ENCODE data around the gene BRD3OS.

The BRD3OS gene

DNA sequence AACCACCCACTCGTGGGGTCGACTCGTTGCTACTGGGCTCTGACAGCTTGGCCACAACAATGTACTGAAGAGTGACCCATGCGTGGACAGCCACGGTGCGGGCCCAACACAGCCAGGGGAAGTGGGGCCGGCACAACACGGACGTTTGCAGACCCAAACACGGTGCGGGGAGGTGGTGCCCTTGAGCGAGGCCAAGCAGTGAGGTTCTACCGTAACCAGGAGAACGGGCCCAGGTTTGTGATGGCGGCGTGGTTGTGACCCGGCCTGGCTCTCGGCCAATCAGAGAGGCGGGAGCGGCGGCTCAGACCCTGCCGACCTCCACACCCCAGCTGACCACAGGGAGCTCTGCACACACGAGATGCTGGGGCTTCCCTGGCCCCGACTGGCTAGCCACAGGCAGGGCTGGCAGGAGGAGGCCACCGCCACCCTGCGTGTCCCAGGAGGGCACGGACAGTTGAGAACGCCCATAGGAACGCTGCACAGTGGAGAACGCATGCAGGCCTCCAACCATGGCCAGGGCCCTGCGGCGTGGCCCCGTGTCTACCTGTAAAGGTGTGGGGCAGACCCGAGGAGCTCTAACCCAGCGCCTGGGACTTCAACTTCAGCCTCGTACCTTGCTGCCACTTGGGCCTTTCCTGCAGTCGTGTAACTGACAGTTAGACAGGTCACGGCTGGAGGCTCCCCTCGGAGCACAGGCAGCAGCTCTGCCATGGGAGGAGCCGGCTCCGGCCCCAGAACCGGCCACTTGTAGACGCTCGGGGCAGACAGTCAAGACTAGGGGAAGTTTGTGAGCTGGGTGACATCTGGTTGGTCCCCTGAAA is 28.9 kb downstream of the BRD3OS start:
- no peak for DNase-seq

DNA sequence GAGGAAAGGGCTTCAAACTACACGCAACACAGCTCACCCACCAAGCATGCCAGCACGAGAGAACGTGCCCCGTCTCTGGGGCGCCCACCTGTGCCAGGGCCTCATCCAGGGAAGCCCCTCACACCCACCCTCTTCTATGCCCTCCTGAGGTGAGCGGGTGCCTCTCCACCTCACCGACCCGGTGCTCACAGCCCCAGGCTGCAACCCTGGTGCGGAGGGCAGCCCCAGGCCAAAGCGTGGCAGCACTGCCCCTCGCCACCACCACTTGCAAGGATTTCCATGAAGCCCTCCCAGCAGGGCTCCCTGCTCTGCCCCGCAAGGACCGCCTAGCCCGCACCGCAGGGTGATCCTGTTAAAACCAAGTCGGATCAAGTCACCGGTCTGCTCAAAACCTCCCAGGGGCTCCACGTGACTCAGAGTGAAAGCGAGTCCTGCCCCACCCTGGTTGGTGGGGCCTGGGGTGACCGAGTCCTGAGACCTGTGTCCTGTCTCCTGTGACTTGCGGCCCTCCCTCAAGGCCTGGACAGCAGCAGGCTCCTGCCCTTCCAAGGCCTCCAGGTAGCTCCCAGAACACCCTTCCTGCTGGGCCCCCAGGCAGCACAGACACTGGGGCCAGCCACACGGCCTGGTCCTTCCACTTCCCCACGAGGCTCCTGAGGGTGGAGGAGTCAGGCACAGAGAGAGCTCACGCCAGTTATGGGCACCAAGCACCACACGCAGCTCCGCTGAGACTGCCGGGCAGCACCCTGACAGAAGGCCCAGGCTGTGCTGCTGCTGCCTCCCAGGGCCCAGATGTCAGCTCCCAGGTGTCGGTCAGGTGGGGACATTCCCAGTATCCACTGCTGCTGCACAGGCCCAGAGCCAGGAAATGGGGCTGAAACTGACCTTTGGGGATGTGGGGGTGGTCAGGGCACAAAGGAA is 29.9 kb downstream of the BRD3OS start:
- DNase-seq: no peak

DNA sequence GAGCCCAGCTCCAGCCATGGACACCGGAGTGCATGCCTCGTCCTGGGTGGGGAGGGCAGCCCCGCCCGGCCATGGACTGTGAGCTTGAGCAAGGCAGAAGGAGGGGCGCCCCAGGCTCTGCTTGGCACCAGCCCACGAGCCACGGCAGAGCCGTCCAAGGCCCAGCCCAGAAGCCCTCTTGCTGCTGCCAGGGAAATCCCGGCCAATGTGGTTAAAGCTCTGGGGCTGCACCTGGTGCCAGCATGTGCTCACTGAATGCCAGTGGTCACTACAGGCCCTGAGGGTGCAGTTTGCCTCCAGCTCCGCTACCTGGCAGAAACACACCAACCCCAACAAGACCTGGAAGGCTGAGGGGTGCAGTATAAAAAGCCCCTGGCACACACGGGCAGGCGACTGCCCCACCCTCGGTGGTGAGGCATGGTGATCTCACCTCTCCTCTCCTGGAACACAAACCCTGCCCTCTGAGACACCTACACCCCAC is 30.7 kb downstream of the BRD3OS start:
- DNase-seq: no peak

DNA sequence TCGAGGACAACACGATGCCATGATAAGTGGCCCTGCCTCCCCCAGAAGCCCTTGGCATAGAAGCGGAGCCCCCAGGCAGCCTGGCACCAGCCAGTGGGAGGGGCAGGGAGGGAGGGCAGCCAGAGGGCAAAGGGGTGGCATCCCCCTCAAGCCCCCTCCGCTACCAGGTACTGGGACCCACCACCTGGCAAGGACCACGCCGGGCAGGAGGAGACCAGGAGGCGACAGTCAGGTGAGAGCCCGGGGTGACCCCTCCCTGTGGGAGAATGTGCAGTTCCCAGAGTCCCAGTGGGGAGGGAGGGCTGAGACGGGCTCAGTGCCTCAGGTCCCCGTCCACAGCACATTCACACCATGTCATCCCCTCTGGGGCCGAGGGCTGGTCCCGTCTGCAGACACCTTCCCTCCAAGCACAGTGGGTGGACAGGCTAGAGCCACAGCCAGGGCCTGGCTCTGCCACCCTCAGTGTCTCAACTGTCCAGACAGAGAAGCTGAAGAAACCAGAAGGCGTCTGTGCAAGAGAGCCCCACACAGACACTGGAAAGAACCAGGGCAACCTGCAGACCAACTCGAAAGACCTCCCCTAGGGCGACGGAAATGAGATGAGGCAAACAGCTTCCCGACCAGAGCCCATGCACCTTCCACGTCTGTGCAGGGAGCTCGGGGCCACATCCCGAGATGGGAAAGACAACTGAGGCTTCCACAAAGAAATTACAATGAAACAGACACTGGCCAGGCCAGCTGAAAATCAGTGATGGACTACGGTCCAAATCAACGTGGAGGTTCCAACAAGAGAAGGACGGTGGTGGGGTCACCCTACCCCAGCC is 31.4 kb downstream of the BRD3OS start:
- no peak for DNase-seq

DNA sequence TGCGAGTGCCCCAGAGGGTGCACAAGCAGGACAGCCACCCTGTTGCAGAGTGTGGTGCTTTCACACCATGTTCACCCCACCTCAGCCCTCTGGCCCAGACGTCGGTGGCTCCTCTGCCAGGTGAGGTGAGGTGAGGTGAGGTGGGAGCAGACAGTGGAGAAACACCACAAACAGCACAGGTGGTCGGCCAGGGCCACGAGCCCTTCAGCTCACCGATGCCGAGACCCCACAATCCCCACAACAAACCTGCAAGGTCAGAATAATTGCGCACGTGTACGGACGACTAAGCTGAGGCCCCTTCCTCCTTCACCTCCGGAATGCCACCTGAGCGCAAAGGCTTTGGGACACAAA is 32.0 kb downstream of the BRD3OS start:
- no peak for DNase-seq

DNA sequence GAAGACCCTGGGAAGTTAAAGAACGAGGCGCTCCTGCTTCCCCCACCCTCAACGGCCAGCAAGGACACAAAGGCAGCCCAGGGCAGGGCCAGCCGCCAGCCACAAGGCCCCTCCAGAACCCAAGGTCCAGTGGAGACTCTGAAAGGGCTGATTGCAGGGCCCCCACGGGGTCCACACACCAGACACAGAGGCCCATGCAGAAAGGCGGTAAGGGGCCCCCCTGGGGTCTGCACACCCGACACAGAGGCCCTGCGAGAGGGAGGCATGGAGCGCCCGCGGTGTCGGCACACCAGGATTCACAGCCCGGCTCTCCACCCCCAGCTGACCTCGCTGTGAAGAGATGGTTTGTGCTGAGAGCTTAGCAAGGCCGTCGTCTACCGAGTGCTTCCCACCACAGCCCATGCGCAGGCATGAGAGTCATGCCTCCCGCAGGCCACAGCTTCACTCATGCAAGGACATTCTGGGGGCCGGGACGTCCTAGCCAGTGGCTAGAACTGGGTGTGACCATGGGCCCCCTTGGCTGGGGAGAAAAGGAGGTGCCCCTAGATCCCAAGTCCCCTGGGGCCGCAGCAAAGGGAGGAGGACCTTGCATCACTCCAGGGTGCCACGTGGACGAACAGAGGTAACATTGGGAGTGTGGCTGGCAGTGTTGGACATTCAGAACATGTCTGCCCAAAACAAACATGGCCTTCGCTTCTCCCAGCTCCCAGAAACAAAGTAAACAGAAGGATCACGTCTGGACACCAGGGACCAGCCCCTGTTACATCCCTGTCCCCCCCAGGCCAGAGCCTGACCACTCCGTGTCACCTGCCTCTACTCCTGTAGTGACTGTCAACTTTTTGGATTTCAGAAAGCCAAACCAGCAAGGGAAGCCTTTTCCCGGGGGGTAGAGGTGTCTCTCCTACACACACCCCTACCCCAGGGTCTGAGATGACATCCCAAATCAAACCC is 32.7 kb downstream of the BRD3OS start:
- no peak for DNase-seq

DNA sequence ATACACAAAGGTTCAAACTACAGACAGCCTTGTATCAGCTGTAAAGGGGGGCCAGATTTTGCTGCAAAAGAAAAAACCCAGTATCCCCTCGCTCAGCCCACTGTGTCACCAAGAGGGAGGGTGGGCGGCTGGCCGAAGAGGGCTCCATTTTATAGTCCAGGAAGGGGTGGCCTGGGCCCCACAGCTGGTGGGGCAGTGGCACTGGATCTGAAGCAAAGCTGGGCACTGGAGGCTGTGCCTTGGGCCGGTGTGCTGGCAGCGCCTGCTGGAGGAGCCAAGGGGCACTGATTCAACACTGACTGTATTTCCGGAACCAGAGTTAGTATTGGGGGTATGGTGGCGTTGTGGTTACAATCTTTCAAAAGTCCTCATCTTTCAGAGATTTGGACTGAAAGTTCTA is 33.4 kb downstream of the BRD3OS start:
- no peak for DNase-seq

DNA sequence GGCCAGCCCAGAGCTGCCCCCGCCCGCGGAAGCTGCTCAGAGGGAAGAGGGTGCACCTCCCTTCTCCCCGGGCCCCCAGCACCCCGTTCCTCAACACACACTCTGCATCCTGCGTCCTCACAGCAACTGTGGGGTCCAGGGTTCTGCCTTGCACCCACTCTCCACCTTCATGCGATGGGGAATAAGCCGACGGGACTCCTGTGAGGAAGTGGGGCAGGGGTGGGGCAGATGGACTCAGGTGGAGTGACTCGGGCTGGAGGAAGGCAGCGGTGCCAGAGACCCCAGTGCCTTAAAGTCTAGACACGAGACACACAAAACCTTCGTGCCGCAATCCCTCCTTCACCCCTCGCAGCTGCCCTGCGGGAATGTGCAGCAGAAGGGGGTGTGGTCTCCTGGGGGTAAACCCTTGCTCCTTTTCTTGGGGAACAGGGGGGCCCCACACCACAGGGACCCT is 33.9 kb downstream of the BRD3OS start:
- no peak for DNase-seq

DNA sequence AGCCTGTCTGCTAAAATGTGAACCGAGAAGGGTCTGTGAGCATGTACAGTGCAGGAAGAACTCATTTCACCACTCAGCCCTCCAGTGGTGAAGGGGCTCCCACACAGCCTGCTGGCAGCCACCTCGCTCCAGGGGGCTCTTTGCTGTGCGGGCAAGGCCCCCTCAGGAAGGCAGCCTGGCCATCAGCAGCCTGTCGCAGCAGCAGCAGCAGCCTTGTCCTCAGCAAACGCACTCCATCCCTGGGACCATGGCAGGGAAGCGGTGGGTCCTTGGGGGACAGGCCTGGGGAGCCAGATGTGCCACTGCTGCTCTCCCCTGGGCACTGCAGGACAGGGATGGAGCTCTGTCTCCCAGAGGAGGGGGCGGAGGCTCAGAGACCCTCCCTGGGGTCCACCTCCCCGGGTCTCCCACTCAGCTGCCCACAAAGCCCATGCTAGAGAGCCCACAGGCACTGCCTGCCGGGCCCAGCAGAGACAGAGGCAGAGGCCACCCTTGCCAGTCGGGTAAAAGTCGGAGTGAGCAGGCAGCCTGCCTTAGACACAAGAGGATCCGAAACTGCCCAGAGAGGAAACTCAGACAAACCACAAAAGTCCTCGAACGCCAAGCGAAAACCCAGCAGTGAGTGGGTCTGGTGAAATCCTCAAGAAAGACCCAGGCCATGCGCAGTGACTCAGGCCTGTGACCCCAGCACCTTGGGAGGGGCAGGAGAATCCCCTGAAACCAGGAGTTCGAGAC is 34.5 kb downstream of the BRD3OS start:
- peak in 1 of 2 donors; percentile 43 for DNase-seq

DNA sequence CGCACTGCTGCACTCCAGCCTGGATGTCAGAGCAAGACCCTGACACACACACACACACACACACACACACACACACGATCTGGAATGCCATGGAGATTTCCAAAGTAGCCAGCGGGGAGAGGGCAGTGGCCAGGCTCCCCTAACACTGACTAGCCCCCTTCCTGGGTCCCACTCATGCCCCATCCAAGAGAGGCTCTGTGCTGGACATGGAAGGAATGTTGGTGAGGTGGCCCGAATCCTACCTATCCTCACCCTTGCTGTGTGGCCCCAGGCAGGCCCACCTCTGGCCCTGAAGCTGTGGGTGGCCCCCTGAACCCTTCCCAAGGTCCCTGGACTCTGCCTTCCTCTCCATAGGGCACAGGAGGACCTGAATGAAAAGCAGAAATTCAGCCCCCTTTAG is 35.3 kb downstream of the BRD3OS start:
- DNase-seq: no peak

DNA sequence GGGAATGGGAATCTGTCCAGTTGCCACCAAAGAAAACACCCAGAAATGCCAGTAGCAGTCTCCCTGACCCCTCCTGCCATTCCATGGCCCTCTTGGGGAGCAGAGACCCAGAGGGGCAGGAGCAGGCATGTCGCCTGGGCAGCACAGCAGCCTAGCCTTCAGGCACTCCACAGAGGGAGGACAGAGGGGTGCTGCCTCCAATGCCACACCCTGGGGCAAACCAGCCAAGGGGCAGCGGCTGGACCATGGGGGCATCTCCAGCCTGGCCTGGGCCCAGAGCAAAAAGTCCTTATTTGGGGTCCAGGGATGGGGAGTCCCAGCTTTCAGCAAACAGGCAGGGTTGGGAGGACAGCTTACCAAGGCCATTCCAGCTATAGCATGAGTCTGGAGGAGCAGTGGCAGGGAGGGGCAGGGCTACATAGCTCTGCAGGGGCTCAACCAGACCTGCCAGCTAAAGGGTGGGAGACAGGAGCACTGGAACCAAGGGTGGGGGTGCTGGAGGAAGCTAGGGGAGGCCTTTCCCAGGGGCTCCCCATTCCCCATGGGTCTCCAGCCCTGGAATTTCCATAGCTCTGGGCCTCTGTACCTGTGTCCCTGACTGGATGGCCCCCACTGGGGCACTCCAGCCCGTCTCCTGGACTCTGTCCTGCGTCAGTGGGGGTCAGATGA is 35.9 kb downstream of the BRD3OS start:
- no peak for DNase-seq

DNA sequence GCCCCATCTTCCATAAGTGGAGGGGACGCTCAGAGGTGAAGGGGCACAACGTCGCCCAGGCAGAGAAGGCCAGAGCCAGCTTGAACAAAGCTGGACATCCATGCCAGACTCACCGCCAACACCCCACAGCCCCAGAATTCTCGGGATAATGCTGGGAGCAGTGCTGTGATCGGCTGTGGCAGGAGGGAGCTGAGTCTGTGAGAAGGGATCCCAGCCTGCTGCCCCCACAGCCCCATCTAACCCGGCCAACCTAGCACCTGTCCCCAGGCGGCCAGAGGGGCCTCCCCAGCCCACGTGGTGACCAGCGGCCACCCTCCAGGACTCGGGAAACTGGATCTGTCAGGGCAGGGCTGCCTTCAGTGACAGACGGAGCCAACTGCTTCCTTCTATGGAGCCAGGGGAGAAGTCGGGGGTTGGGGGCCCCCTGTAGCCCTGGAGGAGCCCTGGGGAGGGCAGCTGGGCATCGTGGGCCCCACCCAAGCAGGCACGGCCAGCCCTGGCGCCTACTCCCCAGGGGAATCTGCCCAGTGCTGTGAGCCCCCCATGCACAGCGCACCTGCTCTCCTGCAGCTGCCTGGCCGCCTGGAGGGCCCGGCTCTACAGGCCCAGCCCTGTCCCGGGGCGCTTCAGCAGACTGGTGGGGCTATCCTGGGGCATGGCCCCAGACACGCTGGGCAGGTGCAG is 36.5 kb downstream of the BRD3OS start:
- no peak for DNase-seq

DNA sequence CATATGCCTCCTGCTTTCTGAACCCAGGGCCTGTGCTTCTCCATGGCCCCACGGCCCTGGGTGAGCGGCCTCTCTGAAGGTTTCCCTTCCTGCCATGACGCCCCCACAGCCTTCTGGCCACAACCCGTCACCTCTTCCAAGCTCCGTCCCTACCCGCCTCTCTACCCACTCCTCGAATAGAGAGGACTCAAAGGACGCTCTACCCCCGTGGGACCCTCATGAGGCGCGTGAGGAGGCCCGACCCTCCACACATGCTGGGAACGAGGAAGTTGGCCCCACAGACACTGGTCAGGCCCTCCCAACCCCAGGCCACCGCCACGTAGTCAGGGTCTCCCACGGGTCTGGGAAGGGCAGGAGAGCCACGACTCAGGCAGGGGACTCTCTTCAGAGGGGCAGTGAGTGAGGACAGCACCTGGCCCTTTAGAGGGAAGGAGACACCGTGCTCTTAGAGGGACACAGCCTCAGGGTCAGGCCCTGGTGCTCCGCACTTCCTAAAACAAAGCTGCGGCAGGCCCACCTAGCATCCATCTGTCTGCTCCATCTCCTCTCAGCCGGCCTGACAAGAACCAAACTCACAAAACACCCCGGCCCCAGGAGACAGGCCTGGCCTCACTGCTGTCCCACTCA is 37.3 kb downstream of the BRD3OS start:
- no peak for DNase-seq

DNA sequence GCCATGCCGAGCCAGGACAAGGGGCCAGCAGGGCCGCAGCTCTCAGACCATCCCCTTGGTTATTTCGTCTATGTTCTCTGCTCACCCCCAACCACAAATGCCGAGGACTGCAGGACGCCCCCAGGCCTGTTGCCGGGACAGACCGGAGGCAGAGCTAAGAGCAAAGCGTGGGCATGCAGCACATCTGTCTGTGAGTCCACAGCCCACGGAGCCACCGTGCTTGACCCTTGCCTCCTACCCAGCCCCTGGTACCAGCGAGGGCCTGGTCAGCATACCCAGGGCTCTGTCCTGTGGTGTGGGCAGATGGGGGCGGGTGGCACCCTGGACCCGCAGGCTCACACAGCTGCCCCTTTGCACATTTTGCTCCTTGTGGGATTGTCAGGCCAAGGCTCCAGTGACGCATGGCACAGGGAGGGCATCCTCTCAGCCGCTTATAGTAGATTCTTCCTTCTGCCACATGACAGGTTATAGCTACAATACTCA is 37.8 kb downstream of the BRD3OS start:
- no peak for DNase-seq

DNA sequence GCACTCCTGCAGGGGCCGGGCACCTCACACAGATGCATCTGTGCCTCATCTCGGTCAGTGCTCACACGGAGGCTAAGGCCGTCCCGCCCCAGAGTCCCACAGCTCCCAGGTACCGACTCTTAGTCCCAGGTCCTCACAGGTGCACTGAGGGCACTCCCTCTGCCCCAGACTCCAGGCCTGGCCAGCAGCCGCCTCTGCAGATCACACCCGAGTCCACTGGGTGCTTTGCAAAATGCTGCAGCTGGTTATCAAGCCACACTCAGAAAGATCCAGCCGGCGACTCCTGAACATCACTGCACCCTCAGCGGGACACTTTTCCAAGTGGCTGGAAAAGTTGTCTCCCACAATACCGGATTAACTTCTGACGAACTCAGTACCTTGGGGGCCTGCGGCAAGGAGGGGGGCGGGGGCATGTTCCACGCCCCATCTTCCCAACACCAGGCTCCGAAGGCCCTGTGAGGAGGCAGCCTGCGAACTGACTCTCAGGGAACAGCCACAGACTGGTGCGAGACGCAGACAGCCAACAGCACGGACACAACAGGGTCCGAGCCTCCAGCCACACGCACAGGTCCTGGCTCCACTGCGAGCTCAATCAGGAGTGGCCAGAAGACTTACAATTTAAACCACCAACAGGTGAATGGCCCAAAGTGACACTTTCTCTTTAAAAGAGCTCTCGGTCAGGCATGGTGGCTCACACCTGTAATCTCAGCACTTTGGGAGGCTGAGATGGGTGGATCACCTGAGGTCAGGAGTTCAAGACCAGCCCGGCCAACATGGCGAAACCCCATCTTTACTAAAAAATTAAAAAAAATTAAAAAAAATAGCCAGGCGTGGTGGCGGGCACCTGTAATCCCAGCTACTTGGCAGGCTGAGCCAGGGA is 38.5 kb downstream of the BRD3OS start:
- DNase-seq: no peak

DNA sequence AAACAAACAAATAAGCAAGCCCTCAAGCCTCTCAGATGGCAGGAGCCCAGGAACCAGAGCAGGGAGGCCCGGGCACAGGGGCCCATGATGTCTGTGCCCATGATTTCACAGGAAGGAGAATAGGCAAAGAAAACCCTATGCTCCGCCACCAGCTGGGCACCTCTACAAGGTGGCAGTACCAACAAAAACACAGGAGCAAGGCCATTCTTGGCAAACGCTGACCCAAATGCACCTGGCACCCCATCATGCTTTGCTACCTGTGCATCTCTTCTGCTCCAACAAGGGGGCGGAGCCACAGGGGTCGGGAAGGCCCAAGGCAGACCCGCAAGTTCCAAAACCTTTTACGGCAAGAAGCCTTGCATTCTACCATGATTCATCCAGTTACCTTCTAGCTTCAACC is 39.4 kb downstream of the BRD3OS start:
- DNase-seq: no peak

DNA sequence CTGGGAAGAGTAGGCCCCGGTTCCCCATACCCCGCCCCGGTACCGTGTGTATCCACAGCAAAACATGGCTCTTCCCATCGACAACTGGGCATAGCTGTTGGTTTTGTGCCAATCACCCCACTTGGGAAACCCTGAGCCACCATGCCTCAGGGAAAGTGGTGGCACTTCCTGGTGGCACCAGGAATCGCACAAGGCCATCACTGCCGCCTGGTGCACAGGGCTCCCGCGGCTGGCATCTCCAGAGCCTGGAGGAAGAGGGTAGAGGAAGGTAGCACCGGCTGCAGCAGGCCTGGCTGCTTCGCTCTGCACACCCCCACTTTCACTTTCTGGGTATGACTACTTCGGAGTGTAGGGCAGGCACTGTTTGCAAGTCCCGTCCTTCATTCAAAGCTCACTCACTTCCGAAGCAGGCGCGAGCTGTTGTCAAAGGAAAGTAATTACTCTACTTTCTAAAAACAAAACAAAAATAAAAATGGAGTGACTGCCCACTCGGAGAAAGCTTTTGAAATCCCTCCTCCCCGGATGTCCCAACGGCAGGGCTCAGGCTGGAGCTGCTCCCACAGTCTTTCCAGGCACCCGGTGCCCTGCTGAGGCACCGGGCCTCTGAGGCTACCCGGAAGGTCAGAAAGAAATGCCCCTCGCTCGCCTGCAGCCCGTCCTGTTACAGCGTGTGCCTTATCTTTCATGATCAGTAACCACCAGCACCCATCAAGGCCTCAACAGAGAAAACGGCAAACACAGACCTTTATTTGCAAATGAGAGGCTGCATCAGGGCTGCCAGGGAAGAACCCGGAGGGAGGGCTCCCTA is 40.5 kb downstream of the BRD3OS start:
- DNase-seq: peak; percentile 41 to 86

Data from bone marrow (tissue), 2 donors.